Measurements from ENCODE around the gene OVAAL. TPM values are rescaled to one million over a fixed set of nuclear protein-coding genes. Genes with fewer than 3 reads are reported as not detected.

Gene OVAAL
- total RNA-seq, 2 experiments from 2014 or later, result not detected

DNA sequence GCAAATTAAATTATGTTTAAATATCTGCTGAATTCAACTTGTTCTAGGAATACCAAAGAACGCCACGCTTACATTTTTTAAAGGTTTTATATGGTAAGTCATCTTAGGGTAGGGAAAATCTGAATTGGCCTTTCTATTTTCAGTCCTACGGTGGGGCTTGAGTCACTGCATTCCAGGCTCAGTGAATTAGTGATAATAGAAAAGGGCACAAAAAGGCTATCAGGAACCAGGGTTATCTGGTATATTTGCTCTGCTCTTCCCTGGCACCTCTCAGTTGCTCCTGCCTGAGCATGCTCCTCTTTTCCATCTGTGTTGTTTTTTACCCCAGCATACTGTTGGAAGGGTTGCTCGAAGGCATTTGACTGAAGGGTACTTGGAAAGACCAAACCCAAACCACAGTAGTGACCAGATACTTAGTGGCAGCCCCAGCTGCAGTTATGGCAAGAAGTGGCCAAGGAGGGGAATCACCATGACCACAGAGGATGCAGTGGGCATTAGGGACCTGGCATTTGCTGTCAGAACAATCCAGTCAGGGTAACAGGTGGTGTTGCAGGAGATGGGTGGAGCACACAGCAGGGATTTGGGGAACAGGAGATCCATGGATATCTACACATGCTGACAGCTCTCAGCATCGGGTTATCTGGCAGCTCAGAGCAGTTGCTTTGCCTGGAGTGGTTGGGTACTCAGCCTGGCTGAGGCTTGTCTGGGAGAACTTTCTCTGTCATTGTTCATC, 2.3 kb downstream of the OVAAL start:
- no peak for DNase-seq
- ChIA-PET CTCF (interaction anchor here (0.7 kb wide), 1 partner anchor 9 kb away, joined by 3 read pairs; no protein-coding TSS in a partner anchor), POLR2A (interaction anchor here (0.9 kb wide), 1 partner anchor 583 kb away, joined by 3 read pairs; no protein-coding TSS in a partner anchor)
- TF ChIP-seq, protein P1, sequence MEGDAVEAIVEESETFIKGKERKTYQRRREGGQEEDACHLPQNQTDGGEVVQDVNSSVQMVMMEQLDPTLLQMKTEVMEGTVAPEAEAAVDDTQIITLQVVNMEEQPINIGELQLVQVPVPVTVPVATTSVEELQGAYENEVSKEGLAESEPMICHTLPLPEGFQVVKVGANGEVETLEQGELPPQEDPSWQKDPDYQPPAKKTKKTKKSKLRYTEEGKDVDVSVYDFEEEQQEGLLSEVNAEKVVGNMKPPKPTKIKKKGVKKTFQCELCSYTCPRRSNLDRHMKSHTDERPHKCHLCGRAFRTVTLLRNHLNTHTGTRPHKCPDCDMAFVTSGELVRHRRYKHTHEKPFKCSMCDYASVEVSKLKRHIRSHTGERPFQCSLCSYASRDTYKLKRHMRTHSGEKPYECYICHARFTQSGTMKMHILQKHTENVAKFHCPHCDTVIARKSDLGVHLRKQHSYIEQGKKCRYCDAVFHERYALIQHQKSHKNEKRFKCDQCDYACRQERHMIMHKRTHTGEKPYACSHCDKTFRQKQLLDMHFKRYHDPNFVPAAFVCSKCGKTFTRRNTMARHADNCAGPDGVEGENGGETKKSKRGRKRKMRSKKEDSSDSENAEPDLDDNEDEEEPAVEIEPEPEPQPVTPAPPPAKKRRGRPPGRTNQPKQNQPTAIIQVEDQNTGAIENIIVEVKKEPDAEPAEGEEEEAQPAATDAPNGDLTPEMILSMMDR (IDR thresholded peaks at IDR 0.05), result no peak
- no peak overlapping the region for H3K4me3 Mint-ChIP-seq
- no peak overlapping the region for H3K27ac Mint-ChIP-seq
- ATAC-seq, result no peak
- no peaks in the 10 kb centered on the region for H3K4me1 Mint-ChIP-seq (ENCODE audit: low read depth)
- intact Hi-C loops (cut with micrococcal nuclease), result no loop called here
- no peaks in the 10 kb centered on the region for H3K36me3 Mint-ChIP-seq (ENCODE audit: low read depth)
- peaks cover 15% of the 10 kb centered on the region for H3K27me3 Mint-ChIP-seq
- no peaks in the 10 kb centered on the region for H3K9me3 Mint-ChIP-seq

DNA sequence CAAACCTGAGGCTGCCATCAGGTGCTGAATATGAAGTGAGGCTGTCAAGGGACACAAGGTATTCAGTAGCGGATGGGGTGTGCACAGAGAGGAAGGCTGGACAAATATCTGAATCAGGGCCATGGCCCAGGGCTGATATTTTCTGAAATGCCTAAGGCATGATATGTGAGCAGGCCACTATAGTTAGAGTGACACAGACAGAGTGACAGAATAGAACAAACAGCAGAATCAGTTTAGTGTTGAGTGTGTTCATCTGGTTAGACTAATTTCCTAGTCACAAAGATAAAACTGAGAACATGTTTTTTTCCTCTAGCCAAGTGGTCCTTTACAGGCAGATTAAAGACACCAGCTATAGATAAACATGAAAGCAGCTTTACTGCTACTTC, 3.9 kb downstream of the OVAAL start:
- ATAC-seq (no peak), DNase-seq (no peak)
- Mint-ChIP-seq H3K4me3 (no peak overlapping the region), H3K4me1 (ENCODE audit: low read depth) (no peaks in the 10 kb centered on the region), H3K27ac (no peak overlapping the region), H3K9me3 (no peaks in the 10 kb centered on the region), H3K27me3 (peaks cover 11% of the 10 kb centered on the region), H3K36me3 (ENCODE audit: low read depth) (no peaks in the 10 kb centered on the region)
- intact Hi-C loops (cut with micrococcal nuclease), result no loop called here
- ChIA-PET CTCF (no interaction called here), POLR2A (no interaction called here)
- TF ChIP-seq, protein P1 (IDR thresholded peaks at IDR 0.05), result no peak

DNA sequence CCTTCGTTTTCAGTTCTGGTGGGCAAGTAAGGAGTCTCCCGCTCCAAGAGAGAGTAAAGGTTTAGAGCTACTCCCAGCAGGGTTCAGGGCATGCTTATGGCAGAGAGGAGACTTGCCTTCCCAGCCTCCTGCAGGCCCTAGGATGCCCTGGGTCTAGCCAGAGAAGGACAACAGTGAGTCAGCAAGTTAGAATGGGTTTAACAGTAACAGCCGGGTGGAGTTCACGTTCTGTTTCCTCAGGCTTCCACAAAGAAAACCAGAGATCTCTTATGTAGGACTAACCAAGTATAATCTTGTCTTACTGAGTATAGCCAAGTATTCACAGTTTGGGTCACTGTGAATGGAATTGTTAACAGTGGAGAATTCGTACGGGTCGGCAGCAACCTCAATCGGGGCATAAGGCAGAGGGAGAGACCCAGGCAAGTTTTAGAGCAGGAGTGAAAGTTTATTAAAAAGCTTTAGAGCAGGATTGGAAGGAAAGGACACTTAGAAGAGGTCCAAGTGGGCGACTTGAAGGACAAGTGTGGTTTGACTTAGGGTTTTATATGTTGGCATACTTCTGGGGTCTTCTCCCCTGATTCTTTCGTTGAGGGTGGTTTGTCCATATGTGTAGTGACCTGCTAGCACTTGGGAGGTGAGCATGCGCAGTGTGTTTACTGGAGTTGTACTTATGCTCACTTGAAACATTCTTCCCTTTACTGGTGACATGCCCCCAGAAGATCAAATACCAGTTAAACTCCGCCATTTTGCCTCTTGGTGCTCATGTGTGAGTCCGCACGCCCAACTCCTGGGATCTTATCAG, 4.5 kb downstream of the OVAAL start:
- intact Hi-C loops (cut with micrococcal nuclease), result no loop called here
- no peak for DNase-seq
- ChIA-PET POLR2A (interaction anchor here (0.7 to 1.2 kb wide), 2 partner anchors 9 to 16 kb away, joined by 3 read pairs; no protein-coding TSS in a partner anchor), CTCF (no interaction called here)
- TF ChIP-seq, protein P1 (IDR thresholded peaks at IDR 0.05), result no peak
- no peaks in the 10 kb centered on the region for H3K36me3 Mint-ChIP-seq (ENCODE audit: low read depth)
- no peak overlapping the region for H3K4me3 Mint-ChIP-seq
- no peak for ATAC-seq
- H3K27ac Mint-ChIP-seq, result no peak overlapping the region
- H3K4me1 Mint-ChIP-seq (ENCODE audit: low read depth), result no peaks in the 10 kb centered on the region
- peaks cover 11% of the 10 kb centered on the region for H3K27me3 Mint-ChIP-seq
- no peaks in the 10 kb centered on the region for H3K9me3 Mint-ChIP-seq

DNA sequence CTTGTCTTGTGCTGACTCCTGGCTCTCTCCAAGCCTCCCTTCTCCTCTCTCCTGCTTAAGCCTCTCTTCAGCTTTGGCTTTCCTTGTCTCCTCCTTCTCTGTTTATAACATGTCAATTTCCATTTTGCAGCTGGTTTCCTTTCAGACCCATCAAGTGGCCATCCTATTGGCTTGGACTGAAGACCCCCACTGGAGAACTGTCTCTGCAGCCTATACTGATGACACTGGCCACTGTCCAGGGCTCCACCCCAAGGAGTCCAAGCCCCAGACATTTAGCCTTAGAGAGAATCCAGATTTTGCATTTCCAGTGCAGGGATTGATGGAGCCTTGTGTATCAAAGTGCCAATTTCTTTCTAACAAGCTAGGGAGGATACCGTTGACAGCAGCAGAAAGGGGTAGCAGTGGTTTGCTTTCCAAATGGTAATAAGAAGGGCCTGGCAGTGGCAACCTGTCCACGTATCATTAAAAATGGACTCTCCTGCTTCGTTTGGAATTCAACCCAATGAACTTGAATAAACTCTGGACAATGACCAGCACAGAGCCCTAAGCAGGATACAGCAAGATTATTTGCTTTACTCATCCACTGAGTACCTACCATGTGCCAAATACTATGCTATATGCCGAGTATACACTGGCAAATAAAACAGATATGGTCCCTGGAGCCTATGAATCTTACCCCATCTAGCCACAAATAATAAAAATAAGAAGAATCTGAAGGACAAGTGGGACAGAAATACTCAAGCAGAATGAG, 6.5 kb downstream of the OVAAL start:
- no peaks in the 10 kb centered on the region for H3K36me3 Mint-ChIP-seq (ENCODE audit: low read depth)

More for the DNA sequence above, 6.5 kb downstream of the OVAAL start:
- Mint-ChIP-seq H3K4me1 (ENCODE audit: low read depth) (no peaks in the 10 kb centered on the region), H3K27ac (no peak overlapping the region), H3K4me3 (no peak overlapping the region), H3K9me3 (no peaks in the 10 kb centered on the region), H3K27me3 (peaks cover 6% of the 10 kb centered on the region)
- ChIA-PET POLR2A (interaction anchor here (0.6 kb wide), 1 partner anchor 336 kb away, joined by 3 read pairs; no protein-coding TSS in a partner anchor), CTCF (no interaction called here)
- TF ChIP-seq, protein P1 (IDR thresholded peaks at IDR 0.05), result no peak
- intact Hi-C loops (cut with micrococcal nuclease), result no loop called here
- no peak for ATAC-seq
- DNase-seq, result no peak

Measured in activated CD8-positive, alpha-beta T cell treated with anti-CD3 and anti-CD28 coated beads for 36 hours (primary cell).